ENCODE data around the gene DGKG.

DGKG gene

DNA sequence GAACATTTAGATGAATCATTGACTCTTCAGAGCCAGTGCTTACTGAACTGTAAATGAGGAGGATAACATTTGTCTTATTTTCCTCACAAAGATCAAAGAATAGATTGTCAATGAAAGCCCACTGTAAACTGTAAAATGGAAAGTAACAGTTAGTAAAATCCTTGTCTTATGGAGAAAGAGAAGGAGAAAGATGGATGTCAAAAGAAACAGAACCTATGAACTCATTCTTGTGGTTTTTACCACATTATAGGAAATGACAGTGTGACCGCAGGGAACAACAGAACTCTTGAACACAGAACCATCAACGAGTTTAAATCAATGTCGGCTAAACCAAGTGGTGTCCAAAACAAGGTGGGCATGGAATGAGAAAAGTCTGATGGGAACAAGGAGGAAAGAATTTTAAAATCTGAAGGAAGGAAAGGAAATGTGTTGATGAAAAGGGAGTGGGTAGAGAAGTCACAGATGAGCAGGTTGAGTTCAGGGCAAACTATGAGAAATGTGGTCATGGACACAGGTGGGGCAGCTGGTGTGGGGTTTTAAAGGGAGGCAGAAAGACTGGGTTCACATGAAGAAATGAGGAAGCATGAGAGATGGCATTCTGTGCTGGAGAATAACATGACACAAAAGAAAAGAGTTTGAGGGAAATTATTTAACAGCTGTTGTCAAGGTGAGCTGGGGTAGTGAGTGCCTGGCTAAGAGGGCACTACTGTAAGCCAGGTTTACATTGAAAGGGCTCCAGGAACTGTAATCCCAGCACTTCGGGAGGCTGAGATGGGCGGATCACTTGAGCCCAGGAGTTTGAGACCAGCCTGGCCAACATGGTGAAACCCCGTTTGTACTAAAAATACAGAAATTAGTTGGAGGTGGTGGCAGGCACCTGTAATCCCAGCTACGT lies 210.7 kb downstream of the DGKG start:
- H3K4me3 ChIP-seq (ENCODE audit: low read depth, low read length): no peak overlapping the region
- no peak for TF ChIP-seq CTCF (IDR thresholded peaks at IDR 0.05; ENCODE audit: borderline replicate concordance, insufficient read depth, low read depth, low read length)

DNA sequence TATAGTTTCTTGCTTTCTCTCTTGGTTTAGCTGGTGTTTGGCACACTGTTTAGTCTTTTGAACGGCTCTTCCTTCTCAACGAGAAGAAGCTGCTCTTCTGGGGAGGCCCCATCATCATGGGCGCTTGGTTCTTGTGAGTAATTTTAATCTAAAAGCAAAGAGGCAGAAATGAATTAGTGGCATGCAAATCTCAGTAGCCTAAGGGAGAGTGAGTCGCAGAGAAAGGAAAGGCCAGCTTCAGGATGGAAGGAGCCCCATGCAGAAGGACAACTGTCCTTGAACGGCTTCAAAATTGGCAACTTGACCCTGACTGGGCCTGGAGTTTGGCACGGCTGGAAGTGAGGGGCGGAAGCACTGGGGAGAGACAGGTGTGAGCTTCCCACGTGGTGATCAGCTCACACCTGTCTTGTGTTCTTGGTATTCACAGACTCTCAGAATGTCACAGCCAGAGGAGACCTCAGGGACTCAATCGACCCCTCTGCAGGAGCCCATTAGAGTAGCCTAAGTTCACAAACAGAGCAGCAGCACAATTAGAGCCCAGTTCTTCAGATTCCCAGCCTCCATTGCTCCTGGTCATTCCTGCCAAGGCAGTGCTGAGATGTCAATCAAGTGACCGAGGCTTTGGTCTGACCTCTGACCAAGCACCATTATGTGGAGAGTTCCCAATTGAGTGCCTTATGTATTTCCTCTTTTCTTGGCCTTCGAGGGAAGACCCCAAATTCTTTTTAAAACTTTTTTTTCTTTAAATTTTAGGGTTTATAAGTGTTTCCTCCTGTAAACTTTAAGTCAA lies 211.8 kb downstream of the DGKG start:
- no peak for TF ChIP-seq CTCF (IDR thresholded peaks at IDR 0.05; ENCODE audit: borderline replicate concordance, insufficient read depth, low read depth, low read length)

GRCh38 chr3:186149319-186149960 lies 212.6 kb downstream of the DGKG start:
- H3K4me3 ChIP-seq (ENCODE audit: low read depth, low read length): no peak overlapping the region
- no peak for TF ChIP-seq CTCF (IDR thresholded peaks at IDR 0.05; ENCODE audit: borderline replicate concordance, insufficient read depth, low read depth, low read length)

More for the DNA sequence above, 211.8 kb downstream of the DGKG start:
- H3K4me3 ChIP-seq (ENCODE audit: low read depth, low read length): no peak overlapping the region

- no peak for TF ChIP-seq CTCF (IDR thresholded peaks at IDR 0.05; ENCODE audit: borderline replicate concordance, insufficient read depth, low read depth, low read length)
Observed at GRCh38 chr3:186144257-186144656, 217.8 kb downstream of the DGKG start.

GRCh38 chr3:186143250-186143649 lies 218.8 kb downstream of the DGKG start:
- no peak overlapping the region for H3K4me3 ChIP-seq (ENCODE audit: low read depth, low read length)
- TF ChIP-seq CTCF (IDR thresholded peaks at IDR 0.05; ENCODE audit: borderline replicate concordance, insufficient read depth, low read depth, low read length): no peak

More at GRCh38 chr3:186144257-186144656, 217.8 kb downstream of the DGKG start:
- H3K4me3 ChIP-seq (ENCODE audit: low read depth, low read length): no peak overlapping the region

DNA sequence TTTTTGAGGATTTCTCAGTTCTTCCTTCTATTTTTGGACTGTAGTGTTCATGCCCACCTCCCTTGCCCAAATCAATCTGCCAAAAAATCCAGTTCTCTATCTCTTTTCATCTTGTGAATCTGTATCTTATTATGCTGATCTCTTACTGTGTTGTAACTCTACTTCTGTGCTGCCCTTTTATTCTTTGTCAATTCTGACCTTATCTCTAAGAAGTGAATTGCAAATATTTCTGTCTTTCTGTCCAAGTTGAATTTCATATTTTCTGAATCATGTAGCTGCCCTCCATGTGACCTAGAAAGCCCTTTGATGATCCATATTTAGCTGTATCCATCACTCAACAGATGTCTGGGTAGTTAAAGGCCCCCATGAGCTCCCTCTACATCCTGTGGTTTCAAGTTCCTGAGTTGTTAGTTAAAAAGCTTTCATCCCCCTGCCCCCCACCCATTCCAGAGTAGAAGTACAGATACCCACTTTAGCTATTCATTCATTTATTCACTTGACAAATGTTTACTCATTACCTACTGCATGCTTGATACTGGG lies 219.6 kb downstream of the DGKG start:
- H3K4me3 ChIP-seq (ENCODE audit: low read depth, low read length): no peak overlapping the region
- TF ChIP-seq CTCF (IDR thresholded peaks at IDR 0.05; ENCODE audit: borderline replicate concordance, insufficient read depth, low read depth, low read length): no peak
